Caco-2 (cell line): ENCODE data around the gene STPG2. TPM values are rescaled to one million over a fixed set of nuclear protein-coding genes. Genes with fewer than 3 reads are reported as not detected.

Experiments used
- BruUV-seq: library from RNA; stranded (reverse); fragments of 400-500 nt; replicated peaks from 2 replicates; lab custom pipeline; 2021; lab: Mats Ljungman, UMichigan
- CTCF ChIA-PET: fragments of 300-600 bp; sonication (Branson Sonifier 250); formaldehyde crosslinking; loops from one replicate; lab custom pipeline; 2022; ENCODE audit warnings: antibody characterized with exemption; lab: Charles Lee
- POLR2A ChIA-PET: fragments of 300-600 bp; sonication (Branson Sonifier 250); formaldehyde crosslinking; loops from one replicate; lab custom pipeline; 2022; ENCODE audit warnings: antibody characterized with exemption; lab: Charles Lee
- DNase-seq, 2 experiments: peaks; one replicate each; pipeline versions ENCODE4 v3.0.0 to v3.0.0-alpha.2; 2020 to 2022
- H3K27me3 ChIP-seq: replicated peaks from 2 replicates; pipeline ENCODE4 v1.6.0; 2011; ENCODE audit warnings: low read length; ENCODE audit not compliant: control insufficient read depth, insufficient read depth
- H3K36me3 ChIP-seq: 2 replicates; pipeline ENCODE4 v1.5.1; 2011; ENCODE audit warnings: low read length; ENCODE audit not compliant: control insufficient read depth, insufficient read depth
- H3K4me1 ChIP-seq: fragments of 250-450 bp; sonication (Bioruptor Pico); 2 replicates; pipeline ENCODE4 v1.5.1; 2020; ENCODE audit warnings: mild to moderate bottlenecking
- H3K4me3 ChIP-seq: 2 replicates; pipeline ENCODE4 v1.5.1; 2011; ENCODE audit warnings: low read depth, mild to moderate bottlenecking, control low read depth, low read length
- H3K9me3 ChIP-seq: fragments of 250-450 bp; sonication (Bioruptor Pico); 2 replicates; pipeline ENCODE4 v1.5.1; 2020; ENCODE audit warnings: mild to moderate bottlenecking, moderate library complexity
- H3K27ac Mint-ChIP-seq: one replicate; pipeline ENCODE4 v1.8.0; 2022; ENCODE audit warnings: mixed read lengths; ENCODE audit not compliant: unreplicated experiment
- H3K27me3 Mint-ChIP-seq: one replicate; pipeline ENCODE4 v1.8.0; 2022; ENCODE audit warnings: mixed read lengths; ENCODE audit not compliant: insufficient read depth, unreplicated experiment
- H3K36me3 Mint-ChIP-seq: one replicate; pipeline ENCODE4 v1.8.0; 2022; ENCODE audit warnings: mild to moderate bottlenecking, mixed read lengths; ENCODE audit not compliant: insufficient read depth, unreplicated experiment
- H3K4me1 Mint-ChIP-seq: one replicate; pipeline ENCODE4 v1.8.0; 2022; ENCODE audit warnings: low read depth, mixed read lengths; ENCODE audit not compliant: unreplicated experiment
- H3K4me3 Mint-ChIP-seq: one replicate; pipeline ENCODE4 v1.8.0; 2022; ENCODE audit warnings: mild to moderate bottlenecking, moderate library complexity, mixed read lengths; ENCODE audit not compliant: unreplicated experiment
- H3K9me3 Mint-ChIP-seq: one replicate; pipeline ENCODE4 v1.8.0; 2022; ENCODE audit warnings: mixed read lengths; ENCODE audit not compliant: unreplicated experiment
- CTCF ChIP-seq, 2 experiments: fragments of 200-600 bp in 1 of 2; IDR thresholded peaks; 1 replicate in 1 of 2; 2 replicates in 1 of 2; pipeline versions ENCODE4 v1.5.1 to v1.8.0; 2011 to 2022; ENCODE audit warnings: antibody characterized with exemption in 1 of 2, control low read depth in 1 of 2, inconsistent platforms in 1 of 2, low read depth in 1 of 2, low read length in 1 of 2, mild to moderate bottlenecking in 1 of 2, moderate library complexity in 1 of 2; ENCODE audit not compliant: insufficient read depth in 1 of 2, severe bottlenecking in 1 of 2, unreplicated experiment in 1 of 2
- intact Hi-C: fragments of 100-400 bp; cut with micrococcal nuclease; formaldehyde crosslinking; loops from one replicate; pipeline ENCODE4 v1.10.0; 2022; ENCODE audit not compliant: unreplicated experiment
- total RNA-seq: library from RNA; stranded (reverse); gene quantifications from 2 replicates; pipeline ENCODE4 v1.2.3, GENCODE V29; 2022

Gene STPG2
- total RNA-seq, 1 experiment from 2014 or later = not detected

DNA sequence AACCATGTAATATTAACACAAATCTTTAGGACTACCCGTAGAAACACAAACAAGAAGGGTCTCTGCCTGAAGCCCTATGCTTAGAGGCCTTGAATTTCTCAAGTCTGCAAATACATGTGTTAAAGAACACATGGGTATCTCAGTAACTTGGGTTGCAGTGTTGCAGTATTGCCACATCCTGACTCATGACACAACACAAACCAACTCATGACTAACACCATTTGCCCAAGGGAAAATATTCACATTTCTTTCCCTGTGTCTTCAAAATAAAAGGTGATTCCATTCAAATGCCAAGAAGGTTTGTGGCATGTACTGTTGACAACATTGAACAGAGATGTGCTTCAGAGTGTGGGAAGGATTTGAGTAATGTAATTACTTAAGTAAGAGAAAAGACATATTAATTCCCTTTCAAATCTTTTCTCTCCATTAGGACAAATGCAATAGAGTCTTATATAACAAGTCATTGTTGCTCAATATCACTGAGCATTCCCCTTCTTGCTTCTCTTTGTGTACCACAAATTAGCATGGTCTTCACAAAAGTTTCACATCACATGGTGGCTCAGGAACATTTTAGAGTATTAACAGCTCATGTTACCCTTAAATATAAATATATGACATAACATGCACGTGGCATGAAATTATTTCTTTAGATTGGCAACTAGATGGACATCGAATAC lies 487.1 kb downstream of the STPG2 start:
- TF ChIP-seq CTCF (IDR thresholded peaks at IDR 0.05; ENCODE audit: insufficient read depth in 1 of 2, low read depth in 1 of 2, low read length in 1 of 2, severe bottlenecking in 1 of 2, unreplicated experiment in 1 of 2) = no peak
- ChIA-PET CTCF (no interaction called here), POLR2A (no interaction called here)
- intact Hi-C loops = no loop called here
- H3K4me1 ChIP-seq = no peaks in the 10 kb centered on the region
- no peaks in the 10 kb centered on the region for H3K27me3 ChIP-seq
- no peaks in the 10 kb centered on the region for H3K36me3 ChIP-seq
- H3K9me3 ChIP-seq = no peaks in the 10 kb centered on the region
- DNase-seq = no peak
- H3K27me3 Mint-ChIP-seq = no peaks in the 10 kb centered on the region
- no peak overlapping the region for H3K4me3 ChIP-seq
- BruUV-seq = no TSS peak
- no peaks in the 10 kb centered on the region for H3K36me3 Mint-ChIP-seq
- no peak overlapping the region for H3K27ac Mint-ChIP-seq
- no peak overlapping the region for H3K4me3 Mint-ChIP-seq
- no peaks in the 10 kb centered on the region for H3K9me3 Mint-ChIP-seq
- no peaks in the 10 kb centered on the region for H3K4me1 Mint-ChIP-seq

DNA sequence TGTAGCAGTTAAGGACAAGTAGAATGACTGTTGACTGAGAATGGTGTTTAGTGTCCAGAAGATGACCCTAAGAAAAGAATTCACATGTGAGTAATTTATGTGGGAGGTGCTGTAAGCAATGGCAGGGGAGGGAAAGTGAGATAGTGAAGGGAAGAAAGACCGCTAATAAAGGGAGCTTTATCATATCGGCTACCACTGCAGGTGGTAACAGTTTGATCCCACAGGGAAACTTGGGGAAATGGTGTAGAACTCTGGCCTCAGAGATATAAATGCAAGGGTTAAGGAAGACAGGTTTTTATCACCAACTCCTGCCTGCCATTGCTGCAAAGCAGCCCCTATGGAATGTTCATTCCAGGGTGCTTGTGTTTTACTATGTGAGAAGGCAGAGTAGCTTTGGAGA lies 489.6 kb downstream of the STPG2 start:
- Mint-ChIP-seq H3K4me3 (no peak overlapping the region), H3K27ac (no peak overlapping the region), H3K9me3 (no peaks in the 10 kb centered on the region), H3K4me1 (no peaks in the 10 kb centered on the region), H3K27me3 (no peaks in the 10 kb centered on the region), H3K36me3 (no peaks in the 10 kb centered on the region)
- Histone ChIP-seq H3K9me3 (no peaks in the 10 kb centered on the region), H3K4me1 (no peaks in the 10 kb centered on the region), H3K27me3 (no peaks in the 10 kb centered on the region), H3K36me3 (no peaks in the 10 kb centered on the region), H3K4me3 (no peak overlapping the region)
- POLR2A ChIA-PET = no interaction called here
- no peak for DNase-seq
- CTCF ChIA-PET = no interaction called here
- BruUV-seq = no TSS peak
- TF ChIP-seq CTCF (IDR thresholded peaks at IDR 0.05; ENCODE audit: insufficient read depth in 1 of 2, low read depth in 1 of 2, low read length in 1 of 2, severe bottlenecking in 1 of 2, unreplicated experiment in 1 of 2) = no peak
- intact Hi-C loops = no loop called here

DNA sequence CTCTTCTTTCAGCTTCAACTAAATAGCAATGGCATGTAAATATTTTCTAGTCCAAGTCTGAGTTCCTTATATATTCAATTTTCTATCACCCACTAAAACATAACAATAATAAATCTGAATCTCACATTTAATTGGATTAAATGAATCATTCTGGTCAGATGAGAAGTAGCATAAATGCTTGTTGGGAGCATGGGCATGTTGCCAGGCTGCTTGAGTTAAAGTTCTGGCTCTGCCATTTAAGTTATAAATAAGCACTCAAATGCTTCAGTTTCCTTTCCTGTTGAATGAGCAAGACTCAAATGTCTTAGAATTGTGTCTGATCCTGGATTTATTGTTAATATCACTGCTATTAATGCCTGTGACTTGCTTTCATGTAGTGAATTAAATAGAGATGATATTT lies 496.3 kb downstream of the STPG2 start:
- H3K27me3 ChIP-seq = no peaks in the 10 kb centered on the region
- BruUV-seq = no TSS peak
- Mint-ChIP-seq H3K9me3 (no peaks in the 10 kb centered on the region), H3K27ac (no peak overlapping the region), H3K4me3 (no peak overlapping the region), H3K27me3 (no peaks in the 10 kb centered on the region), H3K36me3 (no peaks in the 10 kb centered on the region), H3K4me1 (no peaks in the 10 kb centered on the region)
- intact Hi-C loops = no loop called here
- H3K4me1 ChIP-seq = no peaks in the 10 kb centered on the region
- H3K9me3 ChIP-seq = no peaks in the 10 kb centered on the region
- no peak for DNase-seq
- no peak for TF ChIP-seq CTCF (IDR thresholded peaks at IDR 0.05; ENCODE audit: insufficient read depth in 1 of 2, low read depth in 1 of 2, low read length in 1 of 2, severe bottlenecking in 1 of 2, unreplicated experiment in 1 of 2)
- POLR2A ChIA-PET = no interaction called here
- H3K4me3 ChIP-seq = no peak overlapping the region
- no peaks in the 10 kb centered on the region for H3K36me3 ChIP-seq
- CTCF ChIA-PET = no interaction called here
